Measurements from ENCODE around the gene NR3C2.
"Not testable (repeated sequence)": the region's sequence is repeated elsewhere in the genome, so short reads cannot be mapped to it uniquely, and the experiment has no call there.

Gene NR3C2

DNA sequence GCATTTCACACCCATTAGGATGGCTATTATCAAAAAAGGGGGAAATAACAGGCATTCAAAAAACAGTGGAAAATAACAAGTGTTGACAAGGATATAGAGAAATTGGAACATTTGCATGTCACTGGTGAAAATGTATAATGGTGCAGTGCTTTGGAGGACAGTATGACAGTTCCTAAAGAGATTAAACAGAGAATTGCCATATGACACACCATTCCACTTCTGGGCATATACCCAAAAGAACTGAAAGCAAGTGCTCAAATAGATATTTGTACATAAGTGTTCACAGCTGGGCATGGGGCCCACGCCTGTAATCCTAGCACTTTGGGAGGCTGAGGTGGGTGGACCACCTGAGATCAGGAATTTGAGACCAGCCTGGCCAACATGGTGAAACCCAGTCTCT is 348.1 kb downstream of the NR3C2 start:
- CTCF ChIA-PET = no interaction called here
- Mint-ChIP-seq H3K27me3 (no peaks in the 10 kb centered on the region), H3K9me3 (no peaks in the 10 kb centered on the region), H3K27ac (no peak overlapping the region), H3K4me3 (no peak overlapping the region), H3K36me3 (no peaks in the 10 kb centered on the region), H3K4me1 (no peaks in the 10 kb centered on the region)
- DNase-seq = no peak

- H3K4me3 Mint-ChIP-seq = no peak overlapping the region
- CTCF ChIA-PET = no interaction called here
- no peaks in the 10 kb centered on the region for H3K4me1 Mint-ChIP-seq
- no peak overlapping the region for H3K27ac Mint-ChIP-seq
- no peaks in the 10 kb centered on the region for H3K27me3 Mint-ChIP-seq
- H3K36me3 Mint-ChIP-seq = no peaks in the 10 kb centered on the region
- DNase-seq = no peak
- H3K9me3 Mint-ChIP-seq = no peaks in the 10 kb centered on the region
Measured at GRCh38 chr4:148093065-148093464, 349.1 kb downstream of the NR3C2 start.

GRCh38 chr4:148092316-148093014 is 349.7 kb downstream of the NR3C2 start:
- no peak overlapping the region for H3K27ac Mint-ChIP-seq
- DNase-seq = no peak
- no peaks in the 10 kb centered on the region for H3K27me3 Mint-ChIP-seq
- H3K4me3 Mint-ChIP-seq = no peak overlapping the region
- CTCF ChIA-PET = no interaction called here
- H3K4me1 Mint-ChIP-seq = no peaks in the 10 kb centered on the region
- H3K36me3 Mint-ChIP-seq = no peaks in the 10 kb centered on the region
- peaks cover 2% of the 10 kb centered on the region for H3K9me3 Mint-ChIP-seq

DNA sequence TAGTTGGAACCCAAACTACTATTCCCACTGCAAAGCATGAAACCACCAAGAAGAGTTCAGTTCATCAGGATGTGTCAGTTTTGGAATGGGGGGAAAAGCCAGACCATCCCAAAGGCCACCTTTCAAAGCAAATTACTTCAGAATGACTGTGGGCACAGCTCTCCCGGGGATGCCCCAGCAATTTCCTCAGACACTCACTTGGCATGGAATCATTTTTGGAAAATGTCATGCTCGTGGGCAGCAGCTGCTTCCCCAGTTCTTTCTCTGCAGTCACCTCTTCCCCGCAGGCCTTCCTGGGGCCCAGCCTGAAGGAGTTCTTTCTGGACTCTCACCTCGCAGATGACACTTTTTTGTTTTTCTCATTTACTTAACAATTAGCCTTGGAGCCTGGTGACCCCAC is 350.3 kb downstream of the NR3C2 start:
- Mint-ChIP-seq H3K27ac (no peak overlapping the region), H3K27me3 (no peaks in the 10 kb centered on the region), H3K36me3 (no peaks in the 10 kb centered on the region), H3K4me1 (no peaks in the 10 kb centered on the region), H3K9me3 (peaks cover 2% of the 10 kb centered on the region), H3K4me3 (no peak overlapping the region)
- no peak for DNase-seq
- CTCF ChIA-PET = no interaction called here

GRCh38 chr4:148090503-148091476 is 351.4 kb downstream of the NR3C2 start:
- CTCF ChIA-PET = no interaction called here
- DNase-seq = no peak

GRCh38 chr4:148090029-148090428 is 352.2 kb downstream of the NR3C2 start:
- no peak overlapping the region for H3K4me3 Mint-ChIP-seq
- H3K27me3 Mint-ChIP-seq = no peaks in the 10 kb centered on the region
- H3K27ac Mint-ChIP-seq = no peak overlapping the region
- H3K9me3 Mint-ChIP-seq = peaks cover 8% of the 10 kb centered on the region
- no peak for DNase-seq
- CTCF ChIA-PET = no interaction called here
- no peaks in the 10 kb centered on the region for H3K36me3 Mint-ChIP-seq
- H3K4me1 Mint-ChIP-seq = no peaks in the 10 kb centered on the region

More at GRCh38 chr4:148090503-148091476, 351.4 kb downstream of the NR3C2 start:
- no peaks in the 10 kb centered on the region for H3K27me3 Mint-ChIP-seq
- H3K4me1 Mint-ChIP-seq = no peaks in the 10 kb centered on the region
- H3K4me3 Mint-ChIP-seq = no peak overlapping the region
- peaks cover 2% of the 10 kb centered on the region for H3K9me3 Mint-ChIP-seq
- H3K27ac Mint-ChIP-seq = no peak overlapping the region
- no peaks in the 10 kb centered on the region for H3K36me3 Mint-ChIP-seq

- H3K27ac Mint-ChIP-seq = no peak overlapping the region
- CTCF ChIA-PET = no interaction called here
Measured at GRCh38 chr4:148089624-148090023, 352.6 kb downstream of the NR3C2 start.

DNA sequence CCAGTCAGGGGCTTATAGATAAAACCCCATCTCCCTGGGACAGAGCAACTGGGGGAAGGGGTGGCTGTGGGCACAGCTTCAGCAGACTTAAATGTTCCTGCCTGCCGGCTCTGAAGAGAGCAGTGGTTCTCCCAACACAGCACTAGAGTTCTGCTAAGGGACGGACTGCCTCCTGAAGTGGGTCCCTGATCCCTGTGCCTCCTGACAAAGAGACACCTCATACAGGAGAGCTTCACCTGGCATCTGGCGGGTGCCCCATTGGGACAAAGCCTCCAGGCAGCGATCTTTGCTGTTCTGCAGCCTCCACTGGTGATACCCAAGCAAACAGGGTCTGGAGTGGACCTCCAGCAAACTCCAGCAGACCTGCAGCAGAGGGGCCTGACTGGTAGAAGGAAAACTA is 359.1 kb downstream of the NR3C2 start:
- peaks cover 17% of the 10 kb centered on the region for H3K36me3 Mint-ChIP-seq
- H3K27ac Mint-ChIP-seq, H3K27me3 Mint-ChIP-seq, H3K4me3 Mint-ChIP-seq, CTCF ChIA-PET, H3K4me1 Mint-ChIP-seq, DNase-seq: not testable (repeated sequence)
- peaks cover 18% of the 10 kb centered on the region for H3K9me3 Mint-ChIP-seq

More at GRCh38 chr4:148089624-148090023, 352.6 kb downstream of the NR3C2 start:
- H3K9me3 Mint-ChIP-seq = peaks cover 10% of the 10 kb centered on the region
- H3K27me3 Mint-ChIP-seq = no peaks in the 10 kb centered on the region
- H3K36me3 Mint-ChIP-seq = no peaks in the 10 kb centered on the region
- DNase-seq = no peak
- H3K4me1 Mint-ChIP-seq = no peaks in the 10 kb centered on the region
- H3K4me3 Mint-ChIP-seq = no peak overlapping the region

DNA sequence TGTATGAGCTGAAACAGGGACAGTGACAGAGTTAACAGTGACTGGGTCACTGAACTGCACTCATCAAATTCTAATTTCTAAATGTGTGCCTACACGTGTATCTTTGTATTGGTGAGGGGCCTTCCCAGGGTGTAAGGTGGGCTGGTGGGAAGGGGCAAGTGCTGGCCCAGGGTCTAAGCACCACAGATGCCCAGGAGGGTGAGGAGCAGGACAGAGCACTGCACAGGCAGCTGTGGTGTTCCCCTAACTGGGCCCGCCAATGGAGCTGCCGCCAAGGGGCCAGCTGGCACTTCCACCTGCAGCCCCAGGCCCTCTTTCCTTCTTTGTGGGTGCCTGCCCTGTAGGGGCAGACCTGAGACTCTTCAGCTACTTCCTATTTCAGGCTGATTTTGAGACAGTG is 360.5 kb downstream of the NR3C2 start:
- DNase-seq = no peak
- Mint-ChIP-seq H3K4me3 (no peak overlapping the region), H3K36me3 (peaks cover 24% of the 10 kb centered on the region), H3K9me3 (peaks cover 18% of the 10 kb centered on the region), H3K4me1 (no peaks in the 10 kb centered on the region), H3K27me3 (no peaks in the 10 kb centered on the region), H3K27ac (no peak overlapping the region)
- CTCF ChIA-PET = no interaction called here

GRCh38 chr4:148081267-148081666 is 360.9 kb downstream of the NR3C2 start:
- Mint-ChIP-seq H3K4me1 (no peaks in the 10 kb centered on the region), H3K36me3 (peaks cover 24% of the 10 kb centered on the region), H3K27ac (no peak overlapping the region), H3K27me3 (no peaks in the 10 kb centered on the region), H3K4me3 (no peak overlapping the region), H3K9me3 (peaks cover 21% of the 10 kb centered on the region)
- CTCF ChIA-PET = no interaction called here
- no peak for DNase-seq

GRCh38 chr4:148079961-148080360 is 362.3 kb downstream of the NR3C2 start:
- H3K4me3 Mint-ChIP-seq = no peak overlapping the region
- no peak overlapping the region for H3K27ac Mint-ChIP-seq
- H3K27me3 Mint-ChIP-seq = no peaks in the 10 kb centered on the region
- H3K9me3 Mint-ChIP-seq = peaks cover 27% of the 10 kb centered on the region
- H3K36me3 Mint-ChIP-seq = peaks cover 33% of the 10 kb centered on the region
- no peak for DNase-seq
- H3K4me1 Mint-ChIP-seq = no peaks in the 10 kb centered on the region
- CTCF ChIA-PET = no interaction called here

GRCh38 chr4:148078061-148078460 is 364.2 kb downstream of the NR3C2 start:
- H3K36me3 Mint-ChIP-seq = peaks cover 49% of the 10 kb centered on the region
- no peak overlapping the region for H3K4me3 Mint-ChIP-seq
- H3K27ac Mint-ChIP-seq = no peak overlapping the region
- no peaks in the 10 kb centered on the region for H3K4me1 Mint-ChIP-seq
- no peaks in the 10 kb centered on the region for H3K27me3 Mint-ChIP-seq
- CTCF ChIA-PET = no interaction called here
- DNase-seq = no peak
- H3K9me3 Mint-ChIP-seq = peaks cover 35% of the 10 kb centered on the region

DNA sequence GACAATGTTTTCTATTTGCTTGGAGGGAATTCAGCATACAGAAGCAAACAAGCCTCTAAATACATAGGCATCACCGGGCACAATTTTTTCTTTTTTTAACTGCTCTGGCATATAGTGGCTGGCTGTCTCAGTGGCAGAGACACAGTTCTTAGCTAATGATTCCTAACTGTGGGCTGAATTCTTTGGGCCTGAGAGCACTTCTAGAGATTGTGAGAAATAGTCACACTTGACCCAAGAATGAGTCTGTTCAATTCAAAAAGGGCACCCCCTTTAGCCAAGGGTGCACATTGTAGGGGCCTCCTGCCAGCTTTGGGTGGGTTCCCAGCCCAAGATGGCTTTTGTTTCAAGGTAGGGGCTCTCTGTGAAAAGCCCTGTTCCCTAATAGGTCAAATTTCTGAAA is 364.6 kb downstream of the NR3C2 start:
- H3K4me3 Mint-ChIP-seq = no peak overlapping the region
- H3K36me3 Mint-ChIP-seq = peaks cover 54% of the 10 kb centered on the region
- H3K4me1 Mint-ChIP-seq = no peaks in the 10 kb centered on the region
- no peak for DNase-seq
- no peaks in the 10 kb centered on the region for H3K27me3 Mint-ChIP-seq
- CTCF ChIA-PET = no interaction called here
- no peak overlapping the region for H3K27ac Mint-ChIP-seq
- H3K9me3 Mint-ChIP-seq = peaks cover 37% of the 10 kb centered on the region

DNA sequence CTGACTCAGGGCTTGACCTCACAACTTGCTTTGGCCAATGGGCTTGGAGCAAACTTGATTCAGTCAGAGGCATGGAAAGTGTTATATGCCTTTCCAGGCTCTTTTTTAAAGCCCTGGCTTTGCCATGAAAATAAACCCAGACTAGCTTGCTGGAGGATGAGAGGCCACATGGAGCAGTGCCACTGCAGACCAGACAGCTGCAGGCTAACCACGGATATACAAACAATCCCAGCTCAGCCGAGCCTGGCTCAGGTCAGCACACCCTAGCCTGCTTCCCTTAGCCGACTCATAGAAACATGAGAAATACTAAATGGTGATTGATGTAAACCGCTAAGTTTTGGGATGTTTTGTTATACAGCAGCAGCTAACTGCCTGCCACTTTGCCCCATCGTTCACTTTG is 365.2 kb downstream of the NR3C2 start:
- no peak overlapping the region for H3K4me3 Mint-ChIP-seq
- no peaks in the 10 kb centered on the region for H3K4me1 Mint-ChIP-seq
- peaks cover 55% of the 10 kb centered on the region for H3K36me3 Mint-ChIP-seq
- peaks cover 37% of the 10 kb centered on the region for H3K9me3 Mint-ChIP-seq
- DNase-seq = no peak
- CTCF ChIA-PET = no interaction called here
- no peaks in the 10 kb centered on the region for H3K27me3 Mint-ChIP-seq
- H3K27ac Mint-ChIP-seq = no peak overlapping the region

DNA sequence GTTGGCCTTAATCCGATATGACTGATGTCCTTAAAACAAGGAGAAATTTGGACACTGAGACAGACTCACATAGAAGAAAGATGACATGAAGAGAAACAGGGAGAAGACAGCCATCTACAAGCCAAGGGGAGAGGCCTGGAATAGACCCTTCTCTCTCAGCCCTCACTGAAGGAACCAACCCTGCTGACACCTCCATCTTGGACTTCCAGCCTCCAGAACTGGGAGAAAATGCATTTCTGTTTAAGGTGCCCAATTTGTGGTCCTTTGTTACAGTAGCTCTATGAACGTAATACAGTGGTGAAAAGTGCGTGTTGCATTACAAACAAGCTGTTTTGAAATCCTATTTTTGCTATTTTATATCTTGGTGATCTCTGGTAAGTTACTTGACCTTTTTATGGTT is 366.8 kb downstream of the NR3C2 start:
- no peak for DNase-seq
- peaks cover 34% of the 10 kb centered on the region for H3K9me3 Mint-ChIP-seq
- no peaks in the 10 kb centered on the region for H3K27me3 Mint-ChIP-seq
- no peak overlapping the region for H3K4me3 Mint-ChIP-seq
- CTCF ChIA-PET = no interaction called here
- no peak overlapping the region for H3K27ac Mint-ChIP-seq
- no peaks in the 10 kb centered on the region for H3K4me1 Mint-ChIP-seq
- H3K36me3 Mint-ChIP-seq = peaks cover 49% of the 10 kb centered on the region
